ENCODE data around the gene RPL6.

GRCh38 chr12:112370199-112370598 is 39.2 kb downstream of the RPL6 start:
- TF ChIP-seq TAF1 (conservative IDR thresholded peaks at IDR 0.05) (no peak), RAD21 (IDR thresholded peaks at IDR 0.05) (no peak), MAX (IDR thresholded peaks at IDR 0.05) (no peak), CTCF (IDR thresholded peaks at IDR 0.05; ENCODE audit: low read depth, low read length, missing input control) (no peak), JUND (IDR thresholded peaks at IDR 0.05) (no peak), REST (IDR thresholded peaks at IDR 0.05) (no peak), FOXA1 (IDR thresholded peaks at IDR 0.05) (no peak), ZBTB33 (IDR thresholded peaks at IDR 0.05) (no peak), RXRA (IDR thresholded peaks at IDR 0.05) (no peak), GABPA (IDR thresholded peaks at IDR 0.05 in 1 of 2, conservative IDR thresholded peaks at IDR 0.05 in 1 of 2) (no peak), YY1 (IDR thresholded peaks at IDR 0.05) (no peak), EGR1 (IDR thresholded peaks at IDR 0.05; ENCODE audit: low read depth in 2 of 2) (no peak), SP1 (IDR thresholded peaks at IDR 0.05) (no peak)
